Activated CD4-positive, alpha-beta T cell treated with anti-CD3 and anti-CD28 coated beads, Interleukin-2, amount 50 U/mL, for 1 hour (primary cell): Measurements from ENCODE around the gene SMARCAD1.

Source experiments
- DNase-seq: peaks from one replicate; pipeline ENCODE4 v3.0.0-alpha.2; 2020

Gene SMARCAD1, protein sequence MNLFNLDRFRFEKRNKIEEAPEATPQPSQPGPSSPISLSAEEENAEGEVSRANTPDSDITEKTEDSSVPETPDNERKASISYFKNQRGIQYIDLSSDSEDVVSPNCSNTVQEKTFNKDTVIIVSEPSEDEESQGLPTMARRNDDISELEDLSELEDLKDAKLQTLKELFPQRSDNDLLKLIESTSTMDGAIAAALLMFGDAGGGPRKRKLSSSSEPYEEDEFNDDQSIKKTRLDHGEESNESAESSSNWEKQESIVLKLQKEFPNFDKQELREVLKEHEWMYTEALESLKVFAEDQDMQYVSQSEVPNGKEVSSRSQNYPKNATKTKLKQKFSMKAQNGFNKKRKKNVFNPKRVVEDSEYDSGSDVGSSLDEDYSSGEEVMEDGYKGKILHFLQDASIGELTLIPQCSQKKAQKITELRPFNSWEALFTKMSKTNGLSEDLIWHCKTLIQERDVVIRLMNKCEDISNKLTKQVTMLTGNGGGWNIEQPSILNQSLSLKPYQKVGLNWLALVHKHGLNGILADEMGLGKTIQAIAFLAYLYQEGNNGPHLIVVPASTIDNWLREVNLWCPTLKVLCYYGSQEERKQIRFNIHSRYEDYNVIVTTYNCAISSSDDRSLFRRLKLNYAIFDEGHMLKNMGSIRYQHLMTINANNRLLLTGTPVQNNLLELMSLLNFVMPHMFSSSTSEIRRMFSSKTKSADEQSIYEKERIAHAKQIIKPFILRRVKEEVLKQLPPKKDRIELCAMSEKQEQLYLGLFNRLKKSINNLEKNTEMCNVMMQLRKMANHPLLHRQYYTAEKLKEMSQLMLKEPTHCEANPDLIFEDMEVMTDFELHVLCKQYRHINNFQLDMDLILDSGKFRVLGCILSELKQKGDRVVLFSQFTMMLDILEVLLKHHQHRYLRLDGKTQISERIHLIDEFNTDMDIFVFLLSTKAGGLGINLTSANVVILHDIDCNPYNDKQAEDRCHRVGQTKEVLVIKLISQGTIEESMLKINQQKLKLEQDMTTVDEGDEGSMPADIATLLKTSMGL

DNA sequence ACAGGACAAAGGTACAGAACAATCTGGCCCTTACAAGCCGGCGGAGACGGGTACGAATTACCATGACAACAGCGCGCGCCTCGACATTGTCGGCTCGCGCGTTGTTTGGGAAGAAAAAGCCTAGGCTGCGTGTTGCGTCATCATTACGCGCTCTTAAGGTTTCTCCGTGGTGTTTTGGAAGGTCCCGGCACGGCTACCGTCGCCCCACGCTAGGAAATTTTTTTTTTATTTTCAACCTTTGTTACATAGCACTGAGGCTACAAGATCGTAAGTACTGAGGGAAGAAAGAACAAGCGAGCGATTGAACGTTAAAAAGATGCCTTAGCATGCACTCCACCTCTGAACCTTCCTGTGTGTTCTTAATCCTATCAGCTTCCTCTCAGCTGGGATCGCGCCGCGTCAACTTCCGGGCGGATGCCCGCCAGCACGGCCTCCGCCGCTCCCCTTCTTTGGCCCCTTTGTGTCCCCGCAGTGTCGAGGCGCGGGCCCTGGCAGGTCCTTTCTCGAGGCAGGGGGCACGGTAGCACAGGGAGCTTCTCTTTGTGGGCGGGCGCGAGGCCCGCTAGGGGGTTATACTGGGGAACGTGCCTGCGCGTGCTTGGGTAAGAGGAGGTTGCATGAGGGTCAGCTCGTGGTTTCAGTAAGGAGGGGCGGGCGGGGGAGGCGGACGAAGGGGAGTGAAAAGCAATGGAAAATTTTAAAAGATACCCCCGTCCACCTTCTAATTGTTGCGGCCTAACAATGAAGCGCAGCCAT is at the start of gene SMARCAD1:
TSS of gene SMARCAD1 (plus strand) at position 397 of the 756 bp plus-strand sequence. CDS start 530 bp downstream, outside the sequence.
- DNase-seq = peak; percentile 88

DNA sequence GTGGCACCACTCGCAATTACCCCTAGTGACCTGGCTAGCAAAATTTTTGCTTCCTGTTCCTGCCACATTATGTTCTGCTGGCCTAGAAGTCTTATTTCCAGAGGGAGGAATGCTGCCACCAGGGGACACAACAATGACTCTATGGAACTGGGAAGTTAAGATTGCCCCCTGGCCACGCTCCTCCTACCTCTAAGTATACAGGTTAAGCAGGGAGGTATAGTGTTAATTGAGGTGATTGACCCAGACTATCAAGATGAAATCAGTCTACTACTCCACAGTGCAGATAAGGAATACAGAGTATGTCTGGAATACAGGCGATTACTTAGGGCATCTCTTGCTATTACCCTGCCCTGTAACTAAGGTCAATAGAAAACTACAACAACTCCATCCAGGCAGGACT is 48.8 kb upstream of the SMARCAD1 start:
- no peak for DNase-seq

DNA sequence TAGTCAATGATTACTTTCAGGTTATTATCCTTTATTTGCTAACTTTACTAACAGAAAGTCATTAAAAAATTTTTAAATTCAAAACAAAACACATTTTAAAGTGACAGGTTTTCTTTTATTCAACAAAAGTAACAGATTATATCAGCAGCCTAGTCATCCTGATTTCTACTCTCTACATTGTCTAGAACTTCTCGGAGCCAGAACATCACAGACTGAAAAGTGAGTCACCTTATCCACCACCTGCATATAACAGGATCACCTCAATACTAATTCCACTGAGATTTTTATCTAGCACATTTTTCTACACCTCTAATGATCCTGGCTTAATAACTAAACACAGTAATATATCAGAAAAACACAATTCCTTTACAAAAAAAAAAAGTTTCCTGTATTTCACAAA is 47.9 kb upstream of the SMARCAD1 start:
- DNase-seq = no peak

DNA sequence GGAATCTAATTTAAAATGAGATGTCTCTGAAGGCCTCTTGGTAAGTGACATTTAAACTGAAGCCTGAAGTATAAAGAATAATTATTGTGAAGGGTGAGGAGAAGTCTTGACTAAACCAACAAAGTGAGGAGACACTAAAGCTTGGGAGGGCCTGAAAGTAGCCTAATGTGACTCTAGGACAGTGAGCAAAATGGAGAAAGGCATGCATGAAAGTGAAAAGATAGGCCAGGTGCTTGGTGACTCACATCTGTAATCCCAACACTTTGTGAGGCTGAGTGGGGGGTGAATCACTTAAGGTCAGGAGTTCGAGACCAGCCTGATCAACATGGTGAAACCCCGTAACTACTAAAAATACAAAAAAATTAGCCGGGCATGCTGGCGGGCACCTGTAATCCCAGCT is 46.9 kb upstream of the SMARCAD1 start:
- no peak for DNase-seq

DNA sequence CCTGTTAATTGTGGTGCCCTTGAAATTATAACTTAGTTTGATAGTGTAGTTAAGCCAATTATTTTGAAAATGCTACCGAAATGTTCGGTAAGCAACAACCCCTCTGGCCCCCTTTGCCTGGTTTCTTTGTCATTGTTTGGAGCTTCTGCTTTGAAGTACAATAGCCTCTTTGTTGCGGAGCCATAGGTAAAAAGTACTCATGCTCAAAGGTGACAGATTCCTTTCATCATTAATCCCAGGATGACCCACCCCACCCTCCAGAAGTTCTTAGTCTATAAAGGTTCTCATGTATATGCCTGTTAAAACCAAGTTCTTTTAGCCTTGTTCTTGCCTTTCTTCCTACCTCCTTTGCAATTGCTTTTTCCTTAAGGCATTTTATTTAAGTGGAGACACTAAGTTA is 42.4 kb upstream of the SMARCAD1 start:
- DNase-seq = no peak

DNA sequence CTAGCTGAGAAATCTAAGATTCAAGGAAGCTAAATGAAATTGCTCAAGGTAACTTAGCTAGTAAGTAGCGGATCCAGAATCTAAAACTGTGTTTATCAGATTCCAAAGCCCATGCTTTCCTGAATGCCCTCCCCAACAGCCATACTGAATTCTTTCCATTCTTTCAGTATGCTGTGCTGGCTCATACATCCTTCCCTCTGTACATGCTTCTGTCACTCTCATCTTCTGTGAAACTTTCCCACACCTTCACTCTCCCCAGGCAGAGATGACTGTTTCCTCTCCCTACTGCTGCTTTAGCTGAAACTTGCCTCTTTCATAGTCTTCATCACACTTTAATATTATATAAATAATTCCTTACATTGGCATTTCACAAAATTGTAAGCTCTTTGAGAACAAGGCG is 39.3 kb upstream of the SMARCAD1 start:
- DNase-seq = no peak

DNA sequence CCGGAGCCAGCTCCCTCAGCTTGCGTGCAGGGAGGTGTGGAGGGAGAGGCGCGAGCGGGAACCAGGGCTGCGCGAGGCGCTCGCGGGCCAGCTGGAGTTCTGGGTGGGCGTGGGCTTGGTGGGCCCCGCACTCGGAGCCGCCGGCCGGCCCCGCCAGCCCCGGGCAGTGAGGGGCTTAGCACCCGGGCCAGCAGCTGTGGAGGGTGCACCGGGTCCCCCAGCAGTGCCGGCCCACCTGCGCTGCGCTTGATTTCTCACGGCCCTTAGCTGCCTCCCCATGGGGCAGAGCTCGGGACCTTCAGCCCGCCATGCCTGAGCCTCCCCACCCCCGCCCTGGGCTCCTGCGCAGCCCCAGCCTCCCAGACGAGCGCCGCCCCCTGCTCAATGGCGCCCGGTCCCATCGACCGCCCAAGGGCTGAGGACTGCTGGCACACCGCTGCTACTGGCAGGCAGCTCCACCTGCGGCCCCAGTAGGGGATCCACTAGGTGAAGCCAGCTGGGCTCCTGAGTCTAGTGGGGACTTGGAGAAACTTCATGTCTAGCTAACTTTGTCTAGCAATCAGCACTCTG is 37.8 kb upstream of the SMARCAD1 start:
- no peak for DNase-seq

DNA sequence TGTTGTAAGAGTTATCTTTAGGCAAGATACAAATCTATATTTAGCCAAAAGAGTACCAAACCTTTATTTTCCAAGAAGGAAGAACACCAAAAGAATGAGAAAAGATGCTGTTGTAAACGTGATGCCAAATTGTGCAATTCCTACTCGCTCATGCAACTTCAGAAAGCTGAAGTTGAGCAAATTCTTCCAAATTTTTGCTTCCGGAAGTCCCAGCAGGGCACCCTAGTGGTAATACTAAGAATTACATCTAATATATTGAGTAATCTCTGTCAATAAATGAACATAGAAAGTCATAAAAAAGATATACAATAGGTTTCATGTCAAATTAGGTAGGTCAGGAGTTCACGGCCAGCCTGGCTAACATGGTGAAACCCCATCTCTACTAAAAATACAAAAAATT is 36.0 kb upstream of the SMARCAD1 start:
- DNase-seq = no peak

DNA sequence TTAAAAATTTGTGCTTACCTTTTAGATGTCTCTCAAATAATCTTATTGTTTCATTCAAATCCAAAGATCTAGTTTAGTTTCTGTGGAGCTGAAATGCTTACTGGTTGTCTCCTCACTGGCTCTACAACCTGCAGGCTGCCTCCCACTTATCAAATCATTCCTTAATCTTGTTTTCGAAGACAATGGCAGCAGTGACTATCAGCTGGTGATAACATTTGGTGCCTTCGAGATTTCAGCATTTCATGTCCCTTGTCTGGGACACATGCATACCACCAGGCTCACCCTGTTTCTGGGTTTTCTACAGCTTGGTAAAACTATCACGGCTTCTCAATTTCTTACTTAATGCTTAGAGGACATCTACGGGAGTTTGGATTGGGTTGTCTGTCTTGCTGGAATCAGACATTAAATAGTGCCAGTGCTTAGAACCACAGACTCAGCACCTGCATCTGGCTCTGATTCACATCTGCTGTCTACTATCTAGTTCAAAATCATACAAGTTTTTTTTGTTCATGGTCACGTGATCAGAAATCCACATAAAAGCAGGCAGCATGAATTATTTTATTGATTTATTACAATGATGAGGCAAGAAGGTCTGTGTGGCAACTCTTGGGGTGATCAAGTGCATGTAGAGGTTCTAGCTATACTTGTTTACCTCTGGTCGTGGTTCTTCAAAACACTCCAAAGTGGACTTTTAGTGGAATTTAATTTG is 32.0 kb upstream of the SMARCAD1 start:
- DNase-seq = no peak

DNA sequence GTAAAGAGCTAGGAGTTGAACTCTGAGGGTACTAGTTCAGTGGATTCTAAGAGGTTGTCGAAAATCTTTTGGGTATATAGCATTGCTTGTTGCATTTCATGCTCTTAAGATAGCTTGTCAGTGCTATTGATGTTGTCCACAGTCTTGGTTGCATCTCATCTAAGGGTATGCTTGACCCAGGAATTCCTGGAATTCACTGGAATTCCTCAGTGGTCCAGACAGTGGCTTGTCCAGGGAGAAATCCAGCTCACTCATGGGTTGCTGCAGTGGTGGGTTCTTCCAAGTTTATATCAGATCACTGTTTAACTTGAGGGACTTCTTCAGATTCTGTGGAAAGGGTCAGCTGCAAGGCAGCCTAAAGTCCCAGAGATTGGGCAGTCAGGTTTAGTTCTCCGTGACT is 29.8 kb upstream of the SMARCAD1 start:
- DNase-seq = no peak

DNA sequence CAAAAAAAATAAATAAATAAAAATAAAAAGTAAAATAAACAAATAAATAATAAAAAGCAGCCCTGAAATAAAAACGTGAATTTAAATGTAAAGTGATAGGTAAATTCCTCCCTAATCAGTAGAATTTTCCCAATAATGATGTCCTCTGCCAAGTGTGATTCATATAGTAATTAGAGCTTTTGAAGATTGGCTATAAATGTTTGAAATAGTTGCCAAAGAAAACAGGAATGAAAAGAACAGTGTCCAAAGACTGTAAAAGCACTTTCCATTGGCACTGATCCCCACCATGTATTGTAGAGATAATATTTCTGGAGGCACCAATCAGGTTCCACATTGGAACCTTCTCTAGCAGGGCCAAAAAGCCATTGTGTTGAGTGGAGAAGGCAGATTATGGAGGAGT is 25.9 kb upstream of the SMARCAD1 start:
- no peak for DNase-seq

DNA sequence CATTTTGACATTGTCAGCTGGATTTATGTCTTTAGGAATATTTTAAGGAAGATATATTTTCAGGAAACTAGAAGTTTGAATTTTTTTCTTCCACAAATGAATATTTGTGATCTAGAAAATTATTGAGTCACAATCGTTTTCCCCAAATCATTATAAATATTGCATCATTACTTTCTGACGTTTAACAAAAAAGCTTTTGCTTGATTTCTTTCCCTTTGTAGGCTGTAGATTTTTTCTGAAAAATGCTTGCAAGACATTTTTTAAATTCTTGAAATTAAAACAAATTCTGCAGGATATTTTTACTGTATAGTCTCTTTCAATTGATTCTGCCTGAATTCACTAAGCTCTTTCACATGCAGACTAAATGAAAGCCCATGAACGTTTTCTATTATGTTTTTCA is 4.9 kb upstream of the SMARCAD1 start:
- DNase-seq = no peak

DNA sequence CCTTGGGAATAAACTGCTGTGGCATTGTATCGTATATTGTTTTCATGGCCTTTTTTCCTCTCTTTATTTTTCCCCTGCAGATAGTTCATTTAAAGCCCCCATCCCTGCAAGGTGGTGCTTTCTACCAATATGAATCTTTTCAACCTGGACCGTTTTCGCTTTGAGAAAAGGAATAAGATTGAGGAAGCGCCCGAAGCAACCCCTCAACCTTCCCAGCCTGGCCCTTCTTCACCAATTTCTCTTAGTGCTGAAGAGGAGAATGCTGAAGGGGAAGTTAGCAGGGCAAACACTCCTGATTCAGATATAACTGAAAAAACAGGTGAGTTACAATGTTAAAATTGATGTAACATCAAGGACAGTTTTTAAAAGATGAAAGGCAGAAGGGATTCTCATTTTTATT is 601 bp downstream of the SMARCAD1 start:
- DNase-seq = no peak

DNA sequence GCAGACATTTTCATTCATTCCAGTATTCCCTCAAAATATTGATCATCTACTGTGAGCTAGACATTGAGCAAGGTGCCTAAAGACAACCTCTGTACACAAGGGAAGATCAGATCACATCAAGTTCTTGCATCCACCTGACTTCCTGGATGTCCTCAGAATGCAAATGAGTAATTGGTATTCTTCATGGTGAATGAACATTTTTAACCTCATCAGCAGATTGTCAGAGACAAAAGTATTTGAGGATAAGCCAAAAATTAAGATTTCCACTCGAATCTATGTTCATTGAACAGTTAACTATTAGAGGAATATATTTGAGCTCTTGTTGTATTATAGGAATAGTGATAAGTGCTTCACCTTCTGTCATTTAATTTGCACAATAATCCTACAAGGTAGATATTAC is 1.3 kb downstream of the SMARCAD1 start:
- no peak for DNase-seq

DNA sequence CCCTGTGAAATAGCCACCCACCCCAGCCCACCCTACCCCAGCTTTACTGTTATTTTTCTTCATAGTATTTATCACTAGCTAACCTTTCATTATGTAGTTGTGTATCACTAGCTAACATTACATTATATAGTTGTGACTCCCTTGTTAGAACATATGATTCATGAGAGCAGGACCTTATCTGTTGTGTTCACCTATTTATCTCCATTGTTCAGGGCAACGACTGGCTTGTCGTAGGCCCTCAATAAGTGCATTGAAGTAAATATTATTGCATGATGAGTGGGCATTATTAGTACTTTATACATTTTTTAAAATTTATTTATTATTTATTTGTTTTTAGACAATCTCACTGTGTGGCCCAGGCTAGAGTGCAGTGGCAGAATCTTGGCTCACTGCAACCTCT is 4.2 kb downstream of the SMARCAD1 start:
- DNase-seq = no peak

DNA sequence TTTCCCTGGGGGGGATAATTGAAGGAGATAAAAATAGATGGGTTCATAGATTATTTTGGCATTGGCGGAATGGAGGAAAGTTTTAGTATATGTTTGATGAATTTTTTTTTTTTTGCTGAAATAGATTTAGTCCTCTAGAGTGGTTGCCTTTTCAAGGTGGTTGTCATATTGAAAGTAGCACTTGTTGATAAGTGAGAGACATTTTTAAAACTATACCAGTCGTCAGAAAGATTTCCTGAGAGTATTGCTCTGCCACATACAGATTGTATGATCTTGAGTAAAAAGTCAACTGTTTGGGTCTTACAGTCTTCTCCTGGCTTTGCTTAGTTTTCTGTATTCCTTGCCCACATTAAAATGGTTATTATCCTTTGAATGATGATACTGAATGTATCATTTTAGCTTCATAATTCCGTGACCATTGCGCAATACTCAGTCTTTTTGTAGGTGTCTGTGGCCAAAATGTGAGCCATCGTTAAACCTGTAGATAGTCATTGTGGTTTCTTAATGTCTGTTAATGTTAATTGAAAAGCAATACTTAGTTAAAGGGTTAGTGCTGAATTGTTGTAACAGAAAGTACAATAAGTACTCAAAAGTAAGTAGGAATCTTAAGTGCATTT is 7.1 kb downstream of the SMARCAD1 start:
- DNase-seq = no peak

DNA sequence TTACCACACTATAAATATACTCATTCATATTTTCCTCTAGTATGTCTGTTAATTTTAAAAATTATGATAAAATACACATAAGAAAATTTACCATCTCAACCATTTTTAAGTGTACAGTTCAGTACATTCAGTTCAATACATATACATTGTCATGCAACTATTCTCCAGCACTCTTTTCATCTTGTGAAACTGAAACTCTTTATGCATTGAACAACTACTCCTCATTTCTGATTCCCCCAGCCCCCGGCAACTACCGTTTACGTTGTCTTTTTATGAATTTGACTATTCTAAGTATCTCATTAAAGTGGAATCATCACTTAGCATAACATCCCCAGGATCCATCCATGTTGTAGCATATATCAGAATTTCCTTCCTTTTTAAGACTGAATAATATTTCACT is 8.7 kb downstream of the SMARCAD1 start:
- DNase-seq = no peak

DNA sequence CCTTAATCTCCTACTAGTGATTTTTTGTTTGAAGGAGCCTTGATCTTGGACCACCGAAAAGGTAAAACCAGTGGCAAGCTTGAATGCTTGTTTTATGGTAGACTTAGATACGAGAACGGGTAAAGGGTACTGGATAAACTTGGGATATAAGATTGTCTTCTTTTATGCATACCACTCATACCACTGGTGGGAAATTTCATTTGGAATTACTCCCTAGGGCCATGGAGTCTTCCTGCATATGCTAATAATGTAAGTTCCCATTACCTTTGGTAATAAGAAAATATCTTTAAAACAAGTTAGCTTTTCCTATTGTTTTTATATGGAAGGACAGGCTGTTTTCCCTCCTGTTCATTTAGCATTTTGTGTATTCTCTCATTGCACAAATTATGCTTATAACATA is 11.7 kb downstream of the SMARCAD1 start:
- no peak for DNase-seq

DNA sequence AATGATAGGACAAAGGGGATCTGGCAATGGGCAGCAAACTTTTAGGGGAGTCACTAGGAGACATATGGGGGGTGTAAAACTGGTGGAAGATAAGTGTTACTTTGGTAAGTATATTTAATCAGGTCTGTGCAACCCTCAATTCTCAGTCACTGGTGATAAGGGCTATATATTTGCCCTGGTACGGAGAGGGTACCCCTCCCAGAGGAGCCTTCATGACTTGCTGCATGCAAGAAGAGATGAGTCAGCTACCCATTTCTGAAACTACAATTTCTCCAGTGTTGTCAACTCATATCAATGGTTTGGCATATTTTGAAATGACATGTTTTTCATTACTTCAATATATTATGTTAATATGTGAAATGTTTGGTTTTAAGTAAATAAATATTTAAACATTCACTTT is 14.3 kb downstream of the SMARCAD1 start:
- DNase-seq = no peak

DNA sequence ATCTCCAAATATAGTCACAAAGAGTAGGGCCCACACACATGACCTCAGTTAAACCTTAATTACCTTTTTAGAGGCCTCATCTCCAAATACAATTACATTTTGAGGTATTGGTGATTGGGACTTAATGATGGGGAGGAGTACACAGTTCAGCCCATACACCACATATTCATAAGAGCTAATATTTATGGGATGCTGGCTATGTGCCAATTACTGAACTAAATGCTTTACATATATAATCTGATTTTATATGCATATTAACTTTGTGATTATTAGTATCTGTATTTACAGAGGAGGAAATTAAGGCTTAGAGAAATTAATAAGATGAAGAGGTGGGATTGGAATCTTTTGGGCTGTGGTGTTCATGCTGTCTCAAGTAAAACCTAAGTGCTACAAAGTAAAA is 17.8 kb downstream of the SMARCAD1 start:
- no peak for DNase-seq

DNA sequence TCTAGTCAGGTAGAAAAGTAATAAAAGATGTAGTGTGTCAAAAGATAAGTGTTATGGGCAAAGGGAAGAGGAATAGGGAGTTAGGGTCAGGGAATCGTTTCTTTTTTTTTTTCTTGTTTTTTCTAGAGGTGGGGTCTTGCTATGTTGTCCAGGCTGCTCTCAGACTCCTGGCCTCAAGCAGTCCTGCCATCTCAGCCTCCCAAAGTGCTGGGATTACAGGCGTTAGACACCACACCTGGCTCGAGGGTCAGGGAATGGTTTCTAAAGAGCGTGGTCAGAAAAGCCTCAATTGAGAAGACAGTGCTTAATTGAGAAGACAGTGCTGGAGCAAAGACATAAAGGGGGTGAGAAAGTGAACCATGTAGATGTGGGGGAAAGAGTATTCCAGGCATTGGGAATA is 19.1 kb downstream of the SMARCAD1 start:
- DNase-seq = no peak
